Osteoblast (primary cell): ENCODE results near the gene GPR75. TPM values are rescaled to one million over a fixed set of nuclear protein-coding genes. Genes with fewer than 3 reads are reported as not detected.

Source experiments
- DNase-seq: peaks from one replicate; pipeline ENCODE4 v3.0.0; 2011; ENCODE audit warnings: low spot score, mixed read lengths; ENCODE audit not compliant: insufficient read length; ENCODE audit errors: missing footprints
- H2AFZ ChIP-seq: 2 replicates; pipeline ENCODE4 v1.6.0; 2011; ENCODE audit warnings: mild to moderate bottlenecking, low read length
- H3K27ac ChIP-seq: 2 replicates; pipeline ENCODE4 v1.5.1; 2011; ENCODE audit warnings: mild to moderate bottlenecking, low read depth, low read length, moderate library complexity
- H3K27me3 ChIP-seq: 2 replicates; pipeline ENCODE4 v1.6.0; 2012; ENCODE audit warnings: mild to moderate bottlenecking, control low read depth, inconsistent platforms, low read length, moderate library complexity; ENCODE audit not compliant: insufficient read depth
- H3K36me3 ChIP-seq: 2 replicates; pipeline ENCODE4 v1.5.1; 2011; ENCODE audit warnings: mild to moderate bottlenecking, low read length, control low read depth, moderate library complexity; ENCODE audit not compliant: insufficient read depth
- H3K4me1 ChIP-seq: 2 replicates; pipeline ENCODE4 v1.5.1; 2011; ENCODE audit warnings: mild to moderate bottlenecking, low read length, control low read depth, moderate library complexity; ENCODE audit not compliant: insufficient read depth
- H3K4me2 ChIP-seq: 2 replicates; pipeline ENCODE4 v1.6.0; 2011; ENCODE audit warnings: mild to moderate bottlenecking, low read length; ENCODE audit not compliant: insufficient read depth
- H3K4me3 ChIP-seq: fragments of 200-600 bp; sonication (generic); 3 replicates; pipeline ENCODE4 v1.5.1; 2012; ENCODE audit warnings: mild to moderate bottlenecking, low read length, inconsistent platforms; ENCODE audit not compliant: insufficient read depth
- H3K79me2 ChIP-seq: 2 replicates; pipeline ENCODE4 v1.6.0; 2012; ENCODE audit warnings: mild to moderate bottlenecking, low read length, control low read depth, inconsistent platforms; ENCODE audit not compliant: insufficient read depth
- H3K9me3 ChIP-seq: 2 replicates; pipeline ENCODE4 v1.5.1; 2011; ENCODE audit warnings: low read depth, low read length, control low read depth
- H4K20me1 ChIP-seq: 2 replicates; pipeline ENCODE4 v1.6.0; 2012; ENCODE audit warnings: mild to moderate bottlenecking, low read length, control low read depth; ENCODE audit not compliant: insufficient read depth
- CTCF ChIP-seq: IDR thresholded peaks from 2 replicates; pipeline ENCODE4 v1.5.1; 2011; ENCODE audit warnings: mild to moderate bottlenecking, low read depth, low read length, moderate library complexity; ENCODE audit errors: extremely low read depth
- small RNA-seq: library from RNA; depleted of rRNA; stranded (forward); fragments of <200 nt; gene quantifications from one replicate; pipeline ENCODE3, GENCODE V24; 2012
- total RNA-seq: library from RNA; depleted of rRNA; stranded (reverse); fragments of >200 nt; gene quantifications from 2 replicates; pipeline ENCODE4 v1.2.3, GENCODE V29; 2012

GPR75 gene
- total RNA-seq, 1 donor, result 2.2 TPM

DNA sequence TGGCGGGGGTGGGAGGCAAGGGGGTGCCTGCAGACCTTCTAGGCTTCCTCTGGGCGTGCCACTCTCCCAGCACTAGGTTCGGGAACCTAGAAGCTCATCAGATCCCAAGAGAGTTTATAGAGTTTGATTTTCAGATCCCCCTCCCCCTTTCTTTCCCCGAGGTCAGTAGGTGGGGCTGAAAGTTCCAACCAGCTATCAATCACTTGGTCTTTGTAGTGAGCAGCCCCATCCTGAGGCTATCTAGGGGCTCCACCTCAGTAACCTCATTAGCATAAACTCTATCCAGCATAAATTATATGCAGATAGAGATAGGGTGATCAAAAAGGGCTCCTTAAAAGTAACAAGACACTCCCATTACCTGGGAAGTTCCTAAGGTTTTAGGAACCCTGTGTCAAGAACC lies 40.1 kb downstream of the GPR75 start:
- no peaks in the 10 kb centered on the region for H3K9me3 ChIP-seq
- no peaks in the 10 kb centered on the region for H3K79me2 ChIP-seq
- no peaks in the 10 kb centered on the region for H3K27me3 ChIP-seq
- H3K27ac ChIP-seq, result no peak overlapping the region
- DNase-seq, result no peak
- no peak overlapping the region for H3K4me2 ChIP-seq
- peaks cover 54% of the 10 kb centered on the region for H3K36me3 ChIP-seq
- no peak for TF ChIP-seq CTCF
- H3K4me3 ChIP-seq, result no peak overlapping the region
- no peaks in the 10 kb centered on the region for H3K4me1 ChIP-seq
- H2AFZ ChIP-seq, result no peak overlapping the region
- no peaks in the 10 kb centered on the region for H4K20me1 ChIP-seq

DNA sequence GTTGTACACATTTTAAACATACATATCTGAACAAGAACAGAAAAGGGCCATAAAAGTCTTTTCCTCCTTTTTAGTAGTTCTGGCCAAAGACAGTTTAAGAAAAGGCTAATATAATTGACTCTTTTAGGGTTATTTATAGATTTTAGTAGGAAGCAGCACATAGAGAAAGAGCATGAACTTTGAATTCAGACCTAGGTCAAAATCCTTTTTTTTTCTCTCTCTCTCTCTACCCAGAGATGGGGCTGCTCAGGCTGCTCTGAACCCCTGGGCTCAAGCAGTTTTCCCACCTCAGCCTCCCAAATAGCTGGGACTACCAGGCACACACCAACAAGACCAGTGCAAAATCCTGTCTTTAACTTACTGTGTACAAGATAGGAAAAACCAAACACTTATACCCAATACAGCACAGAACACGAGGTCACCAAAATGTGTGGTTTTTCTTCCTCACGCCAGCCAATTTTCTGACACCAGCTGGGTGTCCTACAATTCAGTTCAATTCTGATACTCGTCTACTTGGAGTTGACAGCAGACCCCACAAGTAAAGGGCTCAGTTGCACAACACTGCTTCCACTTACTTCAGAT lies 40.8 kb downstream of the GPR75 start:
- H3K4me1 ChIP-seq, result no peaks in the 10 kb centered on the region
- H3K27me3 ChIP-seq, result no peaks in the 10 kb centered on the region
- H3K27ac ChIP-seq, result no peak overlapping the region
- H3K9me3 ChIP-seq, result no peaks in the 10 kb centered on the region
- peaks cover 58% of the 10 kb centered on the region for H3K36me3 ChIP-seq
- H4K20me1 ChIP-seq, result no peaks in the 10 kb centered on the region
- no peak overlapping the region for H3K4me2 ChIP-seq
- H2AFZ ChIP-seq, result no peak overlapping the region
- no peak overlapping the region for H3K4me3 ChIP-seq
- DNase-seq, result no peak
- no peak for TF ChIP-seq CTCF
- no peaks in the 10 kb centered on the region for H3K79me2 ChIP-seq

DNA sequence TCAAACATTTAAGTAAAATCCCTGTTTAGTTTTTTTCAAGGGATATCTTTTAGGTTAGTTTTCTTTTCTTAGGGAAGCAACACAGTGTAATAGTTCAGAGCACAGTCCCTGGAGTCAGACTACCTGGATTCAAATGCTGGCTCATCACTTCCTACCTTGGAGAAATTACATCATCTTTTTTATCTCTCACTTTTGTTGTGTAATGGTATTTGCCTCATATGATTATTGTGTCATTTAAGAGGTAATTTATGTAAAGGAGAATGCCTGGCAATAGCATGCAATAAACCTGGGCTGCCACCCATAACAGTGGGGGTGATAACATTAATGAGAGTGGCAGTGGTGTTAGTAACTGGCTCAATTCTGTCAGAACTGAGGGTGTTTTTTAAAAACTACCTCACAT lies 46.6 kb downstream of the GPR75 start:
- H2AFZ ChIP-seq, result no peak overlapping the region
- H3K27ac ChIP-seq, result no peak overlapping the region
- H3K27me3 ChIP-seq, result no peaks in the 10 kb centered on the region
- H3K79me2 ChIP-seq, result no peaks in the 10 kb centered on the region
- no peaks in the 10 kb centered on the region for H4K20me1 ChIP-seq
- no peaks in the 10 kb centered on the region for H3K4me1 ChIP-seq
- H3K36me3 ChIP-seq, result peaks cover 71% of the 10 kb centered on the region
- H3K4me2 ChIP-seq, result no peak overlapping the region
- DNase-seq, result no peak
- TF ChIP-seq CTCF, result no peak
- H3K4me3 ChIP-seq, result no peak overlapping the region
- no peaks in the 10 kb centered on the region for H3K9me3 ChIP-seq

DNA sequence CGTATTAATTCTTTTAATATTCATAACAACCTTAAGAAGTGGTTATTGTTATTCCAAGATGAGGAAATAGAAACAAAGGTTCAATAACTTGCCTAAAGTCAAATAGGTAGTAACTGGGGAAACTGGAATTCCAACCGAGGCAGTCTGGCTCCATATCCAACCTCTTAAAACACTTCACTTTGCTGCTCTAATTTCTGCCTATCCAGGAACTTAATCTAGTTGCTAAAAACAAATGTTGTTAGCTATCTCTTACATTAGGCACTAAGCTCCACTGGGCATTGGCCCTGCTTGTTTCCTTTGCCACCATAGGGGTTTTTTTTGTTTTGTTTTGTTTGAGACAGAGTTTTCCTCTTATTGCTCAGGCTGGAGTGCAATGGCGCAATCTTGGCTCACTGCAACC lies 48.2 kb downstream of the GPR75 start:
- Histone ChIP-seq H3K4me2 (no peak overlapping the region), H3K27ac (no peak overlapping the region), H3K9me3 (no peaks in the 10 kb centered on the region), H2AFZ (no peak overlapping the region), H3K4me1 (no peaks in the 10 kb centered on the region), H4K20me1 (no peaks in the 10 kb centered on the region), H3K79me2 (no peaks in the 10 kb centered on the region), H3K36me3 (peaks cover 72% of the 10 kb centered on the region), H3K27me3 (no peaks in the 10 kb centered on the region), H3K4me3 (no peak overlapping the region)
- no peak for DNase-seq
- no peak for TF ChIP-seq CTCF

Small RNAs within 50 kb of the gene (small RNA-seq; reads per million reads assigned to genes)
- gene MIR3682, result 0.52 reads per million

Other genes with a start within 250 kb of the GPR75 start
- gene CHAC2, start 92.2 kb downstream of the GPR75 start, total RNA-seq, result 2.7 and 3.3 TPM in 2 replicates
- gene ASB3, start 73.0 kb downstream of the GPR75 start, total RNA-seq, result 21.4 and 23.9 TPM in 2 replicates
- 95.2 and 114 TPM in 2 replicates for gene ERLEC1, start 72.9 kb downstream of the GPR75 start, total RNA-seq
- 58.0 and 61.9 TPM in 2 replicates for gene PSME4, start 111.0 kb upstream of the GPR75 start, total RNA-seq